Measurements from ENCODE around the gene GABRG3. TPM values are rescaled to one million over a fixed set of nuclear protein-coding genes. Genes with fewer than 3 reads are reported as not detected.

Gene GABRG3
- total and polyA plus RNA-seq, 2 of the 4 experiments (the other 2 are of a cell fraction): not detected

- Histone ChIP-seq H2AK9ac (replicated peaks; ENCODE audit: low read depth, low read length, poor library complexity) (no peak overlapping the region), H3K36me3 (ENCODE audit: control insufficient read depth, insufficient read depth, low read length) (no peaks in the 10 kb centered on the region), H3K4me3 (ENCODE audit: insufficient read depth, low read depth, low read length) (no peak overlapping the region), H4K5ac (ENCODE audit: low read depth, low read length) (no peak overlapping the region), H3K9me1 (ENCODE audit: insufficient read depth, low read length) (no peaks in the 10 kb centered on the region), H3K27me3 (ENCODE audit: control insufficient read depth, insufficient read depth, low read length) (no peaks in the 10 kb centered on the region), H4K20me1 (ENCODE audit: insufficient read depth, low read length) (no peaks in the 10 kb centered on the region), H3K79me1 (ENCODE audit: low read depth in 1 of 2, low read length in 2 of 2) (no peaks in the 10 kb centered on the region), H2BK20ac (ENCODE audit: low read depth, low read length) (no peak overlapping the region), H2AK5ac (ENCODE audit: low read depth, low read length) (no peak overlapping the region), H3K56ac (ENCODE audit: extremely low read depth, insufficient read depth, low read length) (no peak overlapping the region), H2BK120ac (ENCODE audit: low read depth, low read length) (no peak overlapping the region), H2BK5ac (ENCODE audit: low read depth, low read length, poor library complexity, severe bottlenecking) (no peak overlapping the region), H3K9ac (ENCODE audit: low read depth, low read length) (no peak overlapping the region), H3K27ac (ENCODE audit: insufficient read depth, low read length) (no peak overlapping the region), H2BK15ac (ENCODE audit: low read depth, low read length) (no peak overlapping the region), H4K8ac (ENCODE audit: low read depth in 2 of 2, low read length in 2 of 2) (no peak overlapping the region), H3K4ac (ENCODE audit: low read depth, low read length) (no peak overlapping the region), H4K91ac (ENCODE audit: insufficient read depth, low read depth, low read length) (no peak overlapping the region), H3K4me2 (ENCODE audit: low read depth, low read length) (no peak overlapping the region), H3K23ac (ENCODE audit: low read depth, low read length) (no peak overlapping the region), H3K14ac (replicated peaks; ENCODE audit: low read depth, low read length) (no peak overlapping the region), H2AFZ (replicated peaks; ENCODE audit: low read length, poor library complexity) (no peak overlapping the region), H3K4me1 (ENCODE audit: control insufficient read depth, insufficient read depth, low read length) (no peaks in the 10 kb centered on the region), H3K9me3 (ENCODE audit: control insufficient read depth, insufficient read depth, low read length) (peaks cover 8% of the 10 kb centered on the region), H3K18ac (ENCODE audit: low read depth, low read length) (no peak overlapping the region)
- ChIA-PET POLR2A (ENCODE audit: unreplicated experiment) (no interaction called here), CTCF (no interaction called here)
- 91% methylated on average over 3 of the region's 4 CpGs; no CpG with 5 or more reads in 1 of the 2 experiments for WGBS, 2 experiments (ENCODE audit: extremely low coverage in 2 of 2, insufficient read length in 1 of 2)
- BruUV-seq (replicated peaks): no TSS peak
- no peak for DNase-seq
- intact Hi-C loops (cut with micrococcal nuclease): no loop called here
- ATAC-seq (ENCODE audit: low read depth): no peak
- dilution Hi-C loops (cut with HindIII; ENCODE audit: low sequenced_read_pairs, unreplicated experiment): no loop called here
- TF ChIP-seq MAFK (IDR thresholded peaks at IDR 0.05; ENCODE audit: low read depth, low read length) (no peak), BHLHE40 (IDR thresholded peaks at IDR 0.05; ENCODE audit: low read depth, low read length) (no peak), CEBPB (IDR thresholded peaks at IDR 0.05; ENCODE audit: low read depth, low read length) (no peak), RFX5 (IDR thresholded peaks at IDR 0.05; ENCODE audit: low read depth, low read length) (no peak)
- in situ Hi-C loops (cut with MboI; ENCODE audit: low sequenced_read_pairs): no loop called here
These were observed 504.4 kb downstream of the GABRG3 start for GRCh38 chr15:27475395-27475794.

Data from IMR-90 (cell line).